ENCODE data around the gene DCT.

The DCT gene

DNA sequence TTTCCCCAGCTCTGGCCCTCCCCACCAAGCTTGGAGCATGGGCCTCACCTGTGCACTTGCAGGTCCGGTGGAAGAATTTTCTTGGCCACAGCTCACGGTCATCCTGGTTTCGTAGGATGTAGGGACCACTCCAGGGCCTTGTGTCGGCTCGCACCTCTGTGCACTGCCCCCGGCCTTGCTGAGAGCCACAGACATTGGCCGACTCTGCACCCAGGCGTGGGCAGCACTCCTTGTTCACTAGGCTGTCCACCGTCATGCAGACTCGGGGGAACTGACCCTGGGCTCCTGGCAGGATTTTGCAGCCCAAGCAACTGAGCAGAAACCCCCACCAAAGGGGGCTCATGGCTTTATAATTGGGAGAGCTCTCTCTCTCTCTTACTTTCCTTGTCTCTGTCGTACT lies 569 bp downstream of the DCT start:
- no peak overlapping the region for H3K4me3 ChIP-seq (replicated peaks; ENCODE audit: low read depth, low read length)
- DNase-seq (ENCODE audit: extremely low read depth, insufficient read length), result no peak
- no peaks in the 10 kb centered on the region for H3K27me3 ChIP-seq (replicated peaks; ENCODE audit: control insufficient read depth, insufficient read depth, low read length)
- H3K36me3 ChIP-seq (ENCODE audit: control insufficient read depth, insufficient read depth, low read length), result no peaks in the 10 kb centered on the region
- TF ChIP-seq, protein P1, sequence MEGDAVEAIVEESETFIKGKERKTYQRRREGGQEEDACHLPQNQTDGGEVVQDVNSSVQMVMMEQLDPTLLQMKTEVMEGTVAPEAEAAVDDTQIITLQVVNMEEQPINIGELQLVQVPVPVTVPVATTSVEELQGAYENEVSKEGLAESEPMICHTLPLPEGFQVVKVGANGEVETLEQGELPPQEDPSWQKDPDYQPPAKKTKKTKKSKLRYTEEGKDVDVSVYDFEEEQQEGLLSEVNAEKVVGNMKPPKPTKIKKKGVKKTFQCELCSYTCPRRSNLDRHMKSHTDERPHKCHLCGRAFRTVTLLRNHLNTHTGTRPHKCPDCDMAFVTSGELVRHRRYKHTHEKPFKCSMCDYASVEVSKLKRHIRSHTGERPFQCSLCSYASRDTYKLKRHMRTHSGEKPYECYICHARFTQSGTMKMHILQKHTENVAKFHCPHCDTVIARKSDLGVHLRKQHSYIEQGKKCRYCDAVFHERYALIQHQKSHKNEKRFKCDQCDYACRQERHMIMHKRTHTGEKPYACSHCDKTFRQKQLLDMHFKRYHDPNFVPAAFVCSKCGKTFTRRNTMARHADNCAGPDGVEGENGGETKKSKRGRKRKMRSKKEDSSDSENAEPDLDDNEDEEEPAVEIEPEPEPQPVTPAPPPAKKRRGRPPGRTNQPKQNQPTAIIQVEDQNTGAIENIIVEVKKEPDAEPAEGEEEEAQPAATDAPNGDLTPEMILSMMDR (IDR thresholded peaks at IDR 0.05; ENCODE audit: insufficient read depth, low read length, poor library complexity, severe bottlenecking), result no peak

DNA sequence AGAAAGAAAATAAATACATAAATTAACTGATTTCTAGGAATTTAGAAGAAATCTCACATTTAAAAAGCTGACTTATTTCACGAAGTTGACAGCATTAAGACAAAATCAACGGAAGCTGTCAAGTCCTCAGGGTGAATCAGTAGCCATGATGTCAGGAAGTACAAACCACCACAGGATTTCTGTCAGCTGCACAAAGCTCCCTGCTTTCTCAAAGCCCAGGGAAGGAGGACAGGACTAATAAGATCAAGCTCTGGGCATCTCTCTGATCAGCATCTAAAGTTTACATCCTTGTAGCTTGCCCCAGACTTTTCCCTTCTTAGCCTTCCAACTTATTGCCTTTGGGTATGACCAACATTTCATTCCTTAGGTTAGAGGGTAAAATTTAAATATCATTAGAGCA lies 9.4 kb downstream of the DCT start:
- H3K27me3 ChIP-seq (replicated peaks; ENCODE audit: control insufficient read depth, insufficient read depth, low read length), result no peaks in the 10 kb centered on the region
- H3K4me3 ChIP-seq (replicated peaks; ENCODE audit: low read depth, low read length), result no peak overlapping the region
- H3K36me3 ChIP-seq (ENCODE audit: control insufficient read depth, insufficient read depth, low read length), result no peaks in the 10 kb centered on the region
- DNase-seq (ENCODE audit: extremely low read depth, insufficient read length), result no peak
- TF ChIP-seq, protein P1 (IDR thresholded peaks at IDR 0.05; ENCODE audit: insufficient read depth, low read length, poor library complexity, severe bottlenecking), result no peak

DNA sequence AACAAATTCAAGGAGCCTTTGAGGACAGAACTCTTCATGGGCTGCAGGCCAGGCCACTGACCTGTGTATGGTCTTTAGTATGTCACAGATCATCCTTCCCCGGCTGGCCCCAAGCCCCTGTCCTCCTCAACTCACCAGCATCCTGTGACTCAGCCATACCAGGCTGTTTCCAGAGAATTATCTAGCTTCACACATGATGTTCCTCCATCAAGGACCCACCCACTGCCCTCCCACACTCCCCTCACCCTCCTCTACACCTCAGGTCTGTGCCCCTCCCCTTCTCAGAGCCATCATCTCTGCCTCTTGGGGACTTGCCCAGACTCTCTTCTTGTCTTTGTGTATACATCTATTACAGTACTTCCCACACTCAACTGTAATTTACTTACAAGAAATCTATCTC lies 14.7 kb downstream of the DCT start:
- TF ChIP-seq, protein P1 (IDR thresholded peaks at IDR 0.05; ENCODE audit: insufficient read depth, low read length, poor library complexity, severe bottlenecking), result no peak
- Histone ChIP-seq H3K27me3 (replicated peaks; ENCODE audit: control insufficient read depth, insufficient read depth, low read length) (no peaks in the 10 kb centered on the region), H3K36me3 (ENCODE audit: control insufficient read depth, insufficient read depth, low read length) (no peaks in the 10 kb centered on the region), H3K4me3 (replicated peaks; ENCODE audit: low read depth, low read length) (no peak overlapping the region)
- no peak for DNase-seq (ENCODE audit: extremely low read depth, insufficient read length)

DNA sequence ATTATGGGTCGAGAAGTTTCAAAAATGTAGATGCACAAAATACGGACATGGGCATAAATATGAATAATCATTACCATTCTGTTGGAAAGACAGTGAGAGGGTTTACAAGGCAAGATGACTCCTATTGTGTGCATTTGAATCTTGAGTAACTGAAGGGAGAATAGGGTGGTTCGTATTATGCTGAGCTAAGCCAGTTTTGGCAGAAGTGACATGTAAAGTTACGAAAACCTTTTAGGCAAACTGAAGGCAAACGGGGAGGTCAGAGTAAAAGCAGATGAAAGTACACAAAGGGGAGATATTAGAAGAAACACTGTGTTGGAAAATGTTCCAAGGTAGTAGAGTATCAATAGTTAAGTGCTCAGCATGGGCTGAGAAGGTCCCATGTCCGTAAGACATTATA lies 16.8 kb downstream of the DCT start:
- Histone ChIP-seq H3K27me3 (replicated peaks; ENCODE audit: control insufficient read depth, insufficient read depth, low read length) (no peaks in the 10 kb centered on the region), H3K36me3 (ENCODE audit: control insufficient read depth, insufficient read depth, low read length) (no peaks in the 10 kb centered on the region), H3K4me3 (replicated peaks; ENCODE audit: low read depth, low read length) (no peak overlapping the region)
- TF ChIP-seq, protein P1 (IDR thresholded peaks at IDR 0.05; ENCODE audit: insufficient read depth, low read length, poor library complexity, severe bottlenecking), result no peak
- no peak for DNase-seq (ENCODE audit: extremely low read depth, insufficient read length)

DNA sequence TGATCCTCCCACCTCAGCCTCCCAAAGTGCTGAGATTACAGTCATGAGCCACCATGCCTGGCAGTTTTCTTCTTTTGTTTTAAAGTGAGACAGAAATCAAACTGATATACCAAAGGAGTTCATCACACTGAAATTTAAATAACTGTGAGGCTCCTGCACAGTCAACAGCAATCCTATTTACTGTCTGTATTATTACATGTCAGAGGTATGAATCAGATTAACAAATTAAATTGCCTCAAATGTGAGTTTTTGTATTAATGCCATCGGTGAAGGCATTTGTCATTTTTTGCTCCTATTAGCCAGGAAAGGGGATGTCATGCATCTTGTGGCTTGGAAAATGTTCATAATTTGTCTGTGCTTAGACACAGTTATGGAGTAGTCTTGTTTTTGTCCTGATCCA lies 20.4 kb downstream of the DCT start:
- Histone ChIP-seq H3K27me3 (replicated peaks; ENCODE audit: control insufficient read depth, insufficient read depth, low read length) (no peaks in the 10 kb centered on the region), H3K36me3 (ENCODE audit: control insufficient read depth, insufficient read depth, low read length) (no peaks in the 10 kb centered on the region), H3K4me3 (replicated peaks; ENCODE audit: low read depth, low read length) (no peak overlapping the region)
- no peak for DNase-seq (ENCODE audit: extremely low read depth, insufficient read length)
- TF ChIP-seq, protein P1 (IDR thresholded peaks at IDR 0.05; ENCODE audit: insufficient read depth, low read length, poor library complexity, severe bottlenecking), result no peak

DNA sequence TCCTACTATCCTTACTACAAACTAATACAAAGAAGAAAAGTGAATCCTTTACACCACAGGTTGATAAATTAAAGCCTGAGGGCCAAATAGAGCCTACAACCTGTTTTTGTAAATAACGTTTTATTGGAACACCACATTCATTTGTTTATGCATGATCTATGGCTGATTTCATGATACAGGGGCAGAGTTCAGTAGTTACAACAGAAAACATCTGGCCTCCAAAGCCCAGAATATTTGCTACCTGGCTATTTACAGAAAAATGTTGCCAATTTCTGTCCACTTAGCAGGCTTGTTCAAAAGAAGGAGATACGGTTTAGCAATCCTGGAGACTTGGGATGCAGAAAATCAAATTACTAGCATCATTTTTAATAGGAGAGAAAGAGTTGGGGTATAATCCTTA lies 24.1 kb downstream of the DCT start:
- Histone ChIP-seq H3K4me3 (replicated peaks; ENCODE audit: low read depth, low read length) (no peak overlapping the region), H3K27me3 (replicated peaks; ENCODE audit: control insufficient read depth, insufficient read depth, low read length) (no peaks in the 10 kb centered on the region), H3K36me3 (ENCODE audit: control insufficient read depth, insufficient read depth, low read length) (no peaks in the 10 kb centered on the region)
- no peak for DNase-seq (ENCODE audit: extremely low read depth, insufficient read length)
- TF ChIP-seq, protein P1 (IDR thresholded peaks at IDR 0.05; ENCODE audit: insufficient read depth, low read length, poor library complexity, severe bottlenecking), result no peak
